ENCODE data around the gene SEC14L2. TPM values are rescaled to one million over a fixed set of nuclear protein-coding genes. Genes with fewer than 3 reads are reported as not detected.

Gene SEC14L2
- total and polyA plus RNA-seq, 2 of the 8 experiments (the other 6 are each of a cell fraction or from before 2014, with no cell fraction given) = 2.8 to 3.2 TPM

DNA sequence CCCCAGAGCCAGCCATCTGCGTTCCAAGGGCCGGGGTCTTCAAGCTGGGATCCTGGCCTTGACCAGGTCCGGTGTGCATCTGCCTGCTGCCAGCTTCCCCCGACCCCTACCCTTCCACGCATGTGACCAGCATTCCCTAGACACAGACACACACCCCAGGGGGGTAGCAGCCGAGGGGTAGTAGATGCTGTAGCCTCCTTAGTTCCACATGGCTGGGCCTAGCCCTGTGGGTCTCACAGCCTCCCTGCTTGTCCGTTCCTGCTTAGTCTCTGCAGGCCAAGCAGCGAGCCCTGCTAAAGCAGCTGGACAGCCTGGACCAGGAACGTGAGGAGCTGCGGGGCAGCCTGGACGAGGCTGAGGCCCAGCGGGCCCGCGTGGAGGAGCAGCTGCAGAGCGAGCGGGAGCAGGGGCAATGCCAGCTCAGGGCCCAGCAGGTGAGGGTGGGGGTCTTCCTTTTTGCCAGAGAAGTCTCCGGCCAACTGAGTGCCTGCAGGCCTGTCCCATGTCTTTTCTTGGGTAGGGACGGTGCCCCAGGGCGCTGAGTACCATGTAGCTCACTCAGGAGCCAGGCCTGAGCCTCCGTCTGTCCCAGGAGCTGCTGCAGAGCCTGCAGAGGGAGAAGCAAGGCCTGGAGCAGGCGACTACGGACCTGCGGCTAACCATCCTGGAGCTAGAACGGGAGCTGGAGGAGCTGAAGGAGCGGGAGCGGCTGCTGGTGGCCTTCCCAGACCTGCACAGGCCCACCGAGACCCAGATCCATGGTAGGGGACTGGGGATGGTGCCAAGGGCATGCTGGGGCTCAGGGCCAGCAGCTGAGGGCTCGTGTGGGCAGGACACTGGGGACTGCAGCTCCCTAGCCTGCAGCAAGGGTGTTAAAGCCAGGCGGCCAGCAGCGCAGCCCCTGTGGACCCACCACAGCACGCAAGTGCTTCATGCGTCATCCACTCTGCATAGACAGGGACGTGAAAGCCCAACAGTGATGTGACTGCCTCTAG is 23.2 kb upstream of the SEC14L2 start:
- WGBS, 2 experiments (ENCODE audit: extremely low coverage in 1 of 2, insufficient coverage in 1 of 2, insufficient read length in 1 of 2, insufficient replicate concordance in 2 of 2, low coverage in 1 of 2, low lambda C conversion rate in 2 of 2, missing lambda C conversion rate in 1 of 2) = 87% methylated on average over 33 of the region's 33 CpGs; no CpG with 5 or more reads in 1 of the 2 experiments
- peaks cover 3 to 7% of the 10 kb centered on the region in 2 experiments for H4K20me1 ChIP-seq (replicated peaks in 1 of 2; ENCODE audit: control insufficient read depth in 1 of 2, insufficient read depth in 2 of 2, low read length in 2 of 2)
- H4K91ac ChIP-seq (replicated peaks; ENCODE audit: insufficient read length, low read length) = peak overlapping the region; percentile 69
- H4K5ac ChIP-seq (ENCODE audit: insufficient read length, low read depth, low read length) = no peak overlapping the region
- H3K4me1 ChIP-seq (replicated peaks in 1 of 4; ENCODE audit: control insufficient read depth in 3 of 4, insufficient read depth in 4 of 4, low read length in 3 of 4) = peaks cover 0 to 2% (median 0%) of the 10 kb centered on the region in 4 experiments; a peak in 1 of 7 replicates
- H3K27ac ChIP-seq (ENCODE audit: low read depth, low read length) = peak overlapping the region; percentile 61; the same call in 1 of the 2 replicates
- H3K23me2 ChIP-seq (ENCODE audit: low read depth, low read length) = no peaks in the 10 kb centered on the region
- H3K14ac ChIP-seq (ENCODE audit: insufficient read length) = no peak overlapping the region
- no peak overlapping the region for H2BK120ac ChIP-seq (replicated peaks; ENCODE audit: low read depth, low read length)
- no peak overlapping the region for H3K23ac ChIP-seq (ENCODE audit: insufficient read length)
- H2BK15ac ChIP-seq (ENCODE audit: low read length) = no peak overlapping the region
- H3K27me3 ChIP-seq (replicated peaks in 1 of 4; ENCODE audit: control insufficient read depth in 3 of 4, extremely low read depth in 1 of 4, insufficient read depth in 3 of 4, low read length in 3 of 4) = no peaks in the 10 kb centered on the region; a peak in 1 of 7 replicates
- H3K4ac ChIP-seq (replicated peaks; ENCODE audit: insufficient read length, low read depth, low read length) = peak overlapping the region; percentile 61
- no peaks in the 10 kb centered on the region for H3K79me1 ChIP-seq (ENCODE audit: low read depth, low read length)
- H3K9me3 ChIP-seq (ENCODE audit: insufficient read depth in 2 of 2, low read depth in 1 of 2, low read length in 1 of 2) = no peaks in the 10 kb centered on the region
- peak overlapping the region; percentile 52; the same call in 1 of the 2 replicates for H2BK5ac ChIP-seq (ENCODE audit: low read depth, low read length)
- H3K36me3 ChIP-seq (ENCODE audit: control insufficient read depth in 2 of 4, insufficient read depth in 4 of 4, low read length in 3 of 4) = peaks cover 0 to 3% (median 2%) of the 10 kb centered on the region in 4 experiments; a peak in 1 of 8 replicates
- FAIRE-seq (no peak), DNase-seq (ENCODE audit: low read depth in 1 of 2, low spot score in 2 of 2) (no peak)
- H3K56ac ChIP-seq (replicated peaks; ENCODE audit: insufficient read length, low read depth, low read length) = no peak overlapping the region
- no peak overlapping the region for H3K4me3 ChIP-seq (ENCODE audit: extremely low read depth in 1 of 4, insufficient read depth in 2 of 4, low read depth in 3 of 4, low read length in 4 of 4)
- H4K8ac ChIP-seq (ENCODE audit: extremely low read depth, insufficient read depth, low read length) = no peak overlapping the region; the same call in 1 of the 2 replicates
- H3K4me2 ChIP-seq (ENCODE audit: insufficient read depth in 1 of 2, low read depth in 2 of 2, low read length in 2 of 2) = no peak overlapping the region; a peak in 1 of 4 replicates
- no peaks in the 10 kb centered on the region for H3K79me2 ChIP-seq (ENCODE audit: control insufficient read depth in 1 of 2, insufficient read depth in 2 of 2, low read length in 2 of 2)
- 0 out of 2 replicates have a peak overlapping the region, but pooled peaks have one; percentile 43 for H2BK12ac ChIP-seq (ENCODE audit: low read depth, low read length)
- no peak overlapping the region for H3K9ac ChIP-seq (replicated peaks in 1 of 4; ENCODE audit: extremely low read depth in 1 of 4, low read depth in 3 of 4, low read length in 3 of 4)
- ChIA-PET POLR2A (ENCODE audit: partially characterized antibody) (interaction anchor here (0.6 to 11.8 kb wide), 14 partner anchors 8 to 117 kb away, joined by 3 to 129 read pairs (median 3); partner anchors contain the start of genes CCDC157 and SF3A1), CTCF (ENCODE audit: partially characterized antibody) (interaction anchor here (0.6 to 6.3 kb wide), 9 partner anchors 9 to 110 kb away, joined by 3 to 28 read pairs (median 7); partner anchors contain the start of genes CASTOR1 and RNF215)
- no peak overlapping the region for H2AK5ac ChIP-seq (ENCODE audit: low read depth, low read length)
- no peak overlapping the region for H2BK20ac ChIP-seq (ENCODE audit: low read length)
- H2AFZ ChIP-seq (ENCODE audit: low read length) = no peak overlapping the region
- H3K18ac ChIP-seq (ENCODE audit: extremely low read depth, low read length) = peak overlapping the region; percentile 32; the same call in 1 of the 2 replicates
- TF ChIP-seq PHF8 (conservative IDR thresholded peaks at IDR 0.05; ENCODE audit: low read depth, low read length) (no peak), TEAD4 (IDR thresholded peaks at IDR 0.05; ENCODE audit: low read depth, low read length) (no peak), BCL11A (IDR thresholded peaks at IDR 0.05; ENCODE audit: low read depth in 2 of 2, low read length in 2 of 2) (no peak)
- TF ChIP-seq, protein P1, sequence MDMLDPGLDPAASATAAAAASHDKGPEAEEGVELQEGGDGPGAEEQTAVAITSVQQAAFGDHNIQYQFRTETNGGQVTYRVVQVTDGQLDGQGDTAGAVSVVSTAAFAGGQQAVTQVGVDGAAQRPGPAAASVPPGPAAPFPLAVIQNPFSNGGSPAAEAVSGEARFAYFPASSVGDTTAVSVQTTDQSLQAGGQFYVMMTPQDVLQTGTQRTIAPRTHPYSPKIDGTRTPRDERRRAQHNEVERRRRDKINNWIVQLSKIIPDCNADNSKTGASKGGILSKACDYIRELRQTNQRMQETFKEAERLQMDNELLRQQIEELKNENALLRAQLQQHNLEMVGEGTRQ (IDR thresholded peaks at IDR 0.05; ENCODE audit: low read length) = no peak
